ENCODE measurements around the gene EDAR.

The EDAR gene

DNA sequence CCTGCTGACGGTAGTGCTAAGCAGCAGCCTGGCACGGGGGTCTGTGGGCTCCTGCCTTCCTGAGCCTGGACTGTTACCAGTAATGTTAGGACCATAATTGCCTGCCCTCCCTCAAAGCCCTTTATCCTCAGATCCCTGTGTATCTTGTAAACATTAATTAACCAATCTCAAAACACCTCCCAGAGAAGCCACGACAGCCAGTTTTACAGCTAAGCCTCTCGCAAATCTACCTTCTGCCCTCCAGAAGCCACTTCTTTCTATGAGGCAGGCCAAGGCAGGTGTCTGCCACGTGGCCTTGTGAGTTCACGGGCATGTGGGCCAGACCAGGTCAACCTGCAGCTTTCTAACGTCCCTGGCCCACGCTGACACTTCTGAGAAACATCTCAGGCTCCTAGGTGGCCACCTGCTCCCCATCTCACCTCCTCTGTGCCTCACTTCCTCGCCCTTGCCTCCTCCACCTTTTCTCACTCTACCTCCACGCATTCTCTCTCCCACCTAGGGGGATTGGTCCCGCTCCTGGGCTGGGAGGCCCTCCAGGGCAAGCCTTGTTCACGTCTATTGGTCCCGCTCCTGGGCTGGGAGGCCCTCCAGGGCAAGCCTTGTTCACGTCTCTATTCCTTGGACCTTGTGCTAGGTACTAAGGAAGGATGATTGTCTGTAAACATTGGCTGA, 64.3 kb downstream of the EDAR start:
- no peak for DNase-seq (ENCODE audit: low read depth, low spot score)

DNA sequence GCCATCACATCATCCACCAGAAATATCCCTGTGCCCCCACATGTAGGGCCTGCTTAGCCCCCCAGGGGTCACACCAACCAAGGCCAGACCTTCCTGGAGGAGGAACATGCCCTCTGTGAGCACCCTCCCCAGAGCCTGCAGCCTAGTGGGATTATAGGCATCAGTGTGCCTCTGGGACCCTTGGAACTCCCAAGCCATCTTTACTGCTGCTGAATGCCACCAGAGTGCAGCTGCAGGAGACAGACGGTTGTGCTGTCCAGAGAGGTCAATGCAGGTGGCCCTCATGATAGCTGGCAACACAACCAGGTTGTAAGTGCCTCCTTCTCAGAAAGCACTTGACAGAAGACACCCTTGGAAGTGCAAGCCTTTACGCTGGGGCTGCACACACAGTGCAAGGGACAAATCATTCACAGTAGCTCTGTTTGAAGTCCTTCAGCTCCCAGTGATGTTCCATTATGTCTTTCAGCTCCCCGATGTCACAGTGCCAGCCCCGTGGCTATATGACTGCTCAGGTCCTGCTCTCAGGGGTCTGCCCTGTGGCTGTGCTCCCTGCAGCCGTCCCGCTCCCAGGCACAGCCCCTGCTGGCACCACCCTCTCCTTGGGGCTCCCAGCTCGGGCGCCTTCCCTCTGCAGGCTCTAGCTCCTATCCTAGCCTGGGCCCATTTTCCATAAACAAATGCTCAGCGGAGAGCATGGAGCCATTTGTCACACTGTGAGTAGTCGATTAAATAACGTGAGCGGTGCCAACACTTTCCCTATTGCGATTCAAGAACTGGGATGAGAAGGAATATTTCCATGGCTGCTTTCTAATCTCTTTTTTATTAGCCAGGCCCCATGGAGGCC, 65.1 kb downstream of the EDAR start:
- DNase-seq (ENCODE audit: low read depth, low spot score), result no peak

DNA sequence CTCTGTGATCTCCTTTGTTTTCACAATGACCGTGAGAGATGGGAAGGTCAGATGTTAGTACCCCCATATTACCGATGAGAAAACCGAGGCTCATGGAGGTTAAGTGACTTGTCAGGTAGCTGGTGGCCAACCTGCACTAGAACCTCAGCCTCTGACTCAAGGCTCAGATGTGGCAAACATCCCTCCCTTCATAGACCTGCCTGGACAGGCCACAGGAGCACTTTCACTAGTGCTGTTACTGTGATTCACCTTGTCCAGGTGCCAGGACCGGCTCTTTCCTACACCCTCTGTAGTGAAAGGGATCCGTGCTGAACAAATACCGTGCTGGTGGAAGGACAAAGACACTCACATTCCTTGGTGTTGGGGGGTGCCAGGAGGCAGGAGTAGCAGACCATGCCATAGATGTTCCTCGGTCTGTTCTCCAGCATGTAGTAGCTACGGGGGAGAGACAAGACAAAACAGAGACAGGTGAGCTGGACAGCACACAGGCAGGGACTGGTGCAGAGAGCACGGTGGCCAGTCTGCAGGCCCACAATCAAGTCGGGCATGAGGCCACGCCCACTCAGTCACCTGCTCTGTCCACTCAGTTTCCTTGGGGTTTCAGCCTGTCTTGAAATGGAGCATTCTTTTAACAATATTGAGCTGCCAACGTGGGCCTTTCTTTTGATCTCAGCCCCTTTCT, 65.9 kb downstream of the EDAR start:
- DNase-seq (ENCODE audit: low read depth, low spot score), result no peak

DNA sequence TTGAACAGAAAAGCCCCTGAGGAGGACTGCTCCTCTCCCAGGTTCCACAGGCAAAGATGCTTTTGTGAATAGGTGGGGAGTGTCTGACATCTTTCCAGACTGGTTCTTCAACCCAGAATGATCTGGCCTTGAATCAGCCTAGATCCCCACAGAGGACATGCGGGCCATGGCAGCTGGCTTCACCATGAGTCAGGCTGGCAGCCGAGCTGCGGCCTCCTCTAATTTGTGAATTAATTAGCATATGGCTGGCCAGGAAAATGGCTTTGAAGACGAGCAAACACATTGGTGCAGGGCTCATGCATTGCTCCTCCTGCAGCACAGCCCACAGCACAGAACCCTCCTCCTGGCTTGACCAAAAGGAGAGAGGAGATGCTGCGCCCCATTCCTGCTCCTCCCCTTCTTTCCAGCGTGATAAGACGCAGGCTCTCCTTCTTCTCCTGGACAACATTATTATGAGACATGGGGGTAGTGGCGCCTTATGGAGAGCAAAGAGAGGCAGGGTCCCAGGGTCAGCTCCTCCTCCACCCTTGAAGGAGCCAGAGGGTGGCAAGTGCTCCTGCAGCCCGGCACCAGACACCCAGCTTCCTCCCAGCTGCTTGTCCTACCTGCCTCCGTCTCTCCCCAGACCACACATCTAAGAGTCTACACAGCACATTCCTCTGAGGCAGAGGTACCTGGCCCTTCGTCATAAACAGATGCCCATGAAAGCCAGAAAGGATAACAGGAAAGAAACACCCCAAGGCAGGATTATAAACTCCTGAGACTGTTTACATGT, 66.7 kb downstream of the EDAR start:
- DNase-seq (ENCODE audit: low read depth, low spot score), result no peak

DNA sequence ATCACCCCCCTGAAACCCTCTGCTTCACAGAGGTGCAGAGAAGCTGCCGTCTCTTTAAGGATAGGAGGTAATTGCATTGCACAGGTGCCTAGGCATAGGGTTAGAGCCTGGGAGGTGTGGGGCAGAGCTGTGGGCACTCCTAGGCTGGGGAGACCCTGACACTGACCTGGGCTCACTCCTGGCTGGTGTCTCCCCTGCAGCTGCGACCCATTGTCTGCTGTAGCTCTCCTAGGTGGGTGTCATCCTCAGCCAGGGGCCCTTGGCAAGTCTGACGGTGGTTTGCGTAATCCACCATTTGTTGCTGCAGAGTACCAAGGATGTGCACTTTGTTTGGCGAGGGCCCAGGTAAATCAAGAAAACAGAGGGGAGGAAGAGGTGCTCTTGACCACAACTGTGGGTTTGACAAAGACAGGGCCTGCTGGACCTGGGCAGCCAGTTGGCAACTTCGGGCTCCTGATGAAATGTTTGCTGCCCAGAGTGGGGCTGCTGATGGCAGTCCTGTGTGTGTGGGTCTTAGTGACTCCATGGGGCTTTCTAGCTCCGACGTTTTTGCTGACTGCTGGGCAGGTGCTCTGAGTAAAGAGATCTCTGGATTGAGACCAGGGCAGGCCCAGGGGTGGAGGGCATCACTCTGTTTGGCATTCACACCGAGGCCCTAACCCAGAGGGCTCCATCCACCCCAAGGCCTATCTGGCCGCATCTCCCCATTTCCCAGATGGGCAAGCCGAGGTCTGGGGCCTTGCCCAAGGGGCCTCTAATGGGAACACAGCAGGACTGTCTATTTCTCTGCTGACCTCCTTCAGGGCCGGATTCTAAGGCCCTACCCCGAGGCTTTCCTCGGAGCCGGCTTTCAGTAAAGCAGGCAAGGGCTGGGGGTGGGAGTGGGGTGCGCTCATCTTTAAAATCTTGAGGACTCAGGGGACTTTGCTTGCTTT, 67.7 kb downstream of the EDAR start:
- no peak for DNase-seq (ENCODE audit: low read depth, low spot score)

DNA sequence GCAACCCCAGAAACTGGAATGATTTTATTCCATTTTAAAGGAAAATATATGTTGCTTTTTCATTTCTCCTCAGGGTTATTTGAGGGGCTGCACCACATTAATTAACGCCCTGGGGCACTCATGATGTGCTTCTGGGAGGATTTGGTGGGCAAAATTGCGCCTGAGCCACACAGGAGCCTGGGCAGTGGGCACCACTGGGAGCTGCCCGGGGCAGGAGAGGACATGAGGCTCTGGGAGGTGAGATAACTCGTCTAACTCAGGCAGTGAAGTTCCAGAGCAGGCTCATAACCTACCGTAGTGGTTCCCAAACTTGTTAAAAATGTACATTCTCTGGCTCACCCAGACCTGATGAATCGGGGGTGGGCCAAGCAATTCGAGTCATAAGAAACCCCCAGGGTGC, 68.3 kb downstream of the EDAR start:
- no peak for DNase-seq (ENCODE audit: low read depth, low spot score)

DNA sequence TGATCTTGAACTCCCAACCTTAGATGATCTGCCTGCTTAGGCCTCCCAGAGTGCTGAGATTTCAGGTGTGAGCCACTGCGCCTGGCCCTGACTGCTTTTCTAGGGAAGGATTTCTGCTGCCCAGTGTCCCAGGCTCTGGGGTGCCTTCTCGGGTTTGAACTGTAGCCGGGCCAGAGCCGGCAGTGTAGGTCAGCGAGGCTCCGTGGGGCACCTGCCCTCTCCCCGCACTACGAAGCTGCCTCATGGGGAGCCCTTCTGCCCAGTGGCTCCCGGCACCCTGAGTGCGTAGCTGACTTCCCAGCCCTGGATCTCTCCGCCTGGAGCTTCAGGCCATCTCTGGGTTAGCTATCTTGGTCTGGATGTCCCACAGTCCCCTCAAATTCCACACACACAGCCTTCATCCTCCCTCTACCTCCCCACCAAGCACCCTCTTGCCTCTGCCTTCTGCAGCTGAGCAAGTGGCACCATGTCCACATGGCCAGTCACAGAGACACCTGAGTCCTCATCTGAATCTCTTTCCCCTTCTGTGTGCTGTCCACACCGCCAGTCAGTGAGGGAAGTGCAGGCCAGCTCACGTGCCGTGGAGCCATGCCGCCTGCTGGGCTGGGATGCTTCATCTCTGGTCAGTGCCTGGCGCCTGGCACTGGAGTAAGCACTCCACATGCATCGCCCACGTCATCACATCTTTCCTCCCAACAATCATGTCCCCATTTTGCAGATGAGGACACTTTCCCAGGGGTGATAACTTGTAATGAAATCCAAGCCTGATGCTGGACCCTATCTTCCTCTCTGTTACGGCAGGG, 69.2 kb downstream of the EDAR start:
- DNase-seq (ENCODE audit: low read depth, low spot score), result no peak

DNA sequence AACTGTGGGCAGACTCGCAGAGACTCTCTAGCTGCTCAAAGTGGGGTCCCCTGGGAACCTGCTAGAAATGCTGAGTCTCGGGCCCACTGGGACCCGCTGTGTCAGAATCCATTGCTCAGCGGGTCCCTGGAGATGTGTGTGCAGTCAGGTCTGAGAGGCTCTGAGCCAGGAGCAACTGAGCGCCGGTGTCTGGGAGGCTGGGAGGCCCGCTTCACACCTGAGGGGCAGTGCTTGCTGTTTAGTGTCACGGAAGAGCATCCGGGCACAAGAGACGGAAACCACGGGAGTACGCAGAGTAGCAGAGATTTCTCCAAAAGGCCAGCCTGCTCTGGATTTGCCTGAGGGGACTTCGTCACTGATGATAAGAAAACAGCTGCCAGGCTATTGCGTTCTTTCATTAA, 70.1 kb downstream of the EDAR start:
- no peak for DNase-seq (ENCODE audit: low read depth, low spot score)

DNA sequence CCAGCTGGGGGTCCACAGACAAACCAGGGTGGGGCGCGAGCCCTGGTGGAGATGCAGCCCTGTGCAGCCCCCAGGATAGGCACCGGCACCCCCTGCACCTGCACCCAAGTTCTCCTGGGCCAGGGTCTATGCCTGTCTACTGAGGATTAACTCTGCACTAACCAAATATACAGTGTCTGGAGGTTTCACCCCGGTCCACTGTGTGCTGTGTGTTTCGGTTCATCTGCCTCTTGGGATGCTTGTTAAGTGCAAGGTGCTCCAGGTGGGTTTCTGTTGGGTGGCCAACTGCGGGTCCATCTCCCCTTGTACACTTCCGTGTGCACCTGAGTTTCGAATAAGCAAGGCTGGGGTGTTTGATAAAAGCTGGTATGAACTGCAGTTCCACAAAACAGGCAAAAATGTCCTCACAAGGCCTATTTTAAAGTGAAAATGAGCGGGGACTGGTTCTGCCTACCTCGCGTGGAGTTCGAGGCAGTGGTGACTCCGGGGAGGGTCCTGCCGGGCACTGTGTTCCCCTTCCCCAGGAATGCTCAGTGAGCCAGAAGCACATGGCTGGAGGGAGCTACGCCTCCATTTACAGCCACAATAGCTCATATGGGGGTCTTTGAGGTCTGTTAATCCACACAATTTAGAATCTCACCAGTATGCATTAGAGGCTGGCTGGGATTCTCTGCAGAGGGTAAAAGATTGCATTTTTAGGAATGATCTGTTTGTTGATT, 70.7 kb downstream of the EDAR start:
- DNase-seq (ENCODE audit: low read depth, low spot score), result no peak

DNA sequence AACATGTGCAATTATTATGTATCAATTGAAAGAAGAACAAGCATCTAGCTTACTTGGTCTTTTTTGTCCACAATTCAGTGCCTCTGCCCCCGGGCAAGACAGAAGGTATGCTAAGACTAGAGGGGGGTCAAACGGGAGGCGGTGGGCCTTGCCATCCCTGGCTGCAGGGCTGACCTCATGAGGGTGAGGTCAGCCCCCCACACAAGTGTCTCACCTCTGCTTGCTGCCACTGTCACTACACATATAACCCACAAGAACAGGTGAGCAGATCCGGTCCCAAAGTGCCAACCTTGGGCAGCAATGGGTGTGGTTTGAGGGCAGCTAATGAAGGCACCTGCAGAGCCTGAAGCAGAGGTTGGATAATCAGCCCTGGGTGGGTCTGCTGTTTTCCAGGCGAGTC, 71.5 kb downstream of the EDAR start:
- no peak for DNase-seq (ENCODE audit: low read depth, low spot score)

DNA sequence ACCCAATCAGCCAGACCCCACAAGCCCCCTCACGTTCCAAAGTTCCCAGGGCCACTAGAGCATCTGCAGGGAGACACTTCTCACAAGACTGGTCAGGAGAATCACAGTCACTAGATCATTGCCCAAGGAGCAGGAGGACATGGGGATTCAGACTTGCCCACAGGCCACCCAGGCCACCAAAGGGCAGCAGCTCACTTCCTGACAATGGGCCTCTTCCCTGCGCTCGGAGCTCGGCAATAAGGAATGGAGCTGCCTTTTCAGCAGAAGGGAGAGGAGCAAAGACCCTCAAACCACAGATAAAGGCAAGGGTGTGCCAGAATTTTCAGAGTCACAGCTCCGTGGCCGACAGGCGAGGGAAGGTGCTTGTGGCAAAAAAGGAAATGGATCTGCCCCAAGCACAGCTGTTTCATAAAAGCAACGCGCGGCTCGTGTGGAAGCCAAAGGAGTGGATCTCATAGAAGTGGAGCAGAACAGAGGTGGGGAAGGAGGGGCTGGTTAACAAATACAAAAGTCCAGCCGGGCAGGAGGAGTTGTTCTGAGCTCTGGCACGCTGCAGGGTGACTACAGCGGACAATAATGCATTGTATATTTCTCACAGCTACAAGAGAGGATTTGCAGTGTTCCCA, 72.1 kb downstream of the EDAR start:
- no peak for DNase-seq (ENCODE audit: low read depth, low spot score)

DNA sequence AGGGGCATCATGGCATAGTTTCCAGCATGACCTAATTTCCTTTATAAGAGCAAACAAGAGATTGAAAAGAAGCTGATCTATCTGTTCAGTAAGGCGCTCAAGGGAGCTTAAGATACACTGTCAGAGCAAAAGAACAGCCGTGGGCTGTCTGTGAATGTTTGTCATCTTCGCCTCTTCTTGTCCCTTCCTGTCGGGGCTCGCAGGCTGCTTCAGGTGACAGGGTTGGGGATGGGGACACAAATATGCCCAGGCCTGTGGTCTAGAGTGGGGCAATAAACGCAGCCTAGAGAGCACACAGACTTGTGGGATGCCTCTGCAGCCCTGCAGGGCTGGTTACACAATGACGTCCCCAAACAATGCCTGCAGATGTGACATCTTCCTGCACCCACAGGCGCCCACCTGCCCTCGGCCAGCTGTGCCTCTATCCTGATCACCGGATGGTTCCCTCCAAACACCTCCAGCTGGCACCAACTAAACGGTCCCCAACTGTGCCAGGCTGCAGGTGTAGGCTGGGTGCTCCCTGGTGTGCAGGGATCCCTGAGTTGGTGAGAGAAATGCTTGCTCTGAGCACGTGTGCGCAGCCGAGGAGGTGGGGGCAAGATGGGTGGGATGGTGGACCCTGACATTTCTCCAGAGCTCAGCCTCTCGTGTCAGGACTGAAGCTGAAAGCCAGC, 72.8 kb downstream of the EDAR start:
- no peak for DNase-seq (ENCODE audit: low read depth, low spot score)

DNA sequence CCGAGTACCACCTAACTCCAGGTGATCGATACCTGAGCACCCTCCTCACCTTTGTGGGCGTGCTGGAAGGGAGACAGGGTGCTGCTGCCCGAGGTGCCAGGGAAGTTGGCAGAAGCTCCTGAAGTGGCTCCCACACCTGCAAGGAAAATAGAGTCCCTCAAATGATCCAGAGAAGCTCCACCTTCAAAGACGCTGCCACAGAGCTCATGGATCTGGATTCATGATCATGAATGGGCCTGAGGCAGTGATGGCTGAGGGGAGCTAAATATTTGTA, 76.5 kb downstream of the EDAR start:
- no peak for DNase-seq (ENCODE audit: low read depth, low spot score)

DNA sequence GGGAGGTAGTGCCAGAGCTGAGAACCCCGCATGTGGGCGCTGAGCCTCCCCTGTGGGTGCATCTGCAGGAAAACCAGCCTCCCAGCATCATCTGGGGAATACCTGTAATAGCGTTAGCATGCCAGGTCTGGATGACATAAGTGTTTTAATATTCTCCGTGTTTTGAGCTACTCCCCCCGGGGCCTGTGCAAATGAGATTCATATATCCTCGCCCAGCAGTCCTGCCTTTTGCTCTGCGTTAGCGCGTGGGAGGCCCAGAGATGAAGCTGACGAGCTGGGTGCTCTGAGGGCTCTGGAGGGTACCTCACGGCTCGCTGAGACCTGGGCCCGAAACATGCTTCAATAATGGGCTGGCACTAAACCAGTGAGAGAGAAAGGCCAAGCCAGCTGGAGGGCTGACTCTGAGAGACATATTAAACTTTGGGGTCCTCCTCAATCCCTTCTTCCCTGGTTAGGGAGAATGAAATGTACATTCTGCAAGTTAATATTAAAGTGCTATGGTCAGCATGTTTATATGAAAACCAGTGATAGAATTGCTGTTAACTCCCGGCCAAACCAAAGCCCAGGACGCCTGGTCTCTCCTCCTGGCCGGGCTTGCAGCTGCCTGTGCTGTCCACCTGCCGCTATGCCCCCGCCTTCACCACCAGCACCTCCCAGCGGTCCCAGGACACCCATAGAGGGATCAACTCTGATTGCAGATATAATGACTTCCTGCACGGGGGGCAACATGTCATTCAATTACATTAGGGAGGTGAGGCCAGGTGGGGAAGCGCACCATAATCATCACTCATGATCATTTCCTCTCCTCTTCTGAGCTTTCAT, 77.0 kb downstream of the EDAR start:
- DNase-seq (ENCODE audit: low read depth, low spot score), result no peak

DNA sequence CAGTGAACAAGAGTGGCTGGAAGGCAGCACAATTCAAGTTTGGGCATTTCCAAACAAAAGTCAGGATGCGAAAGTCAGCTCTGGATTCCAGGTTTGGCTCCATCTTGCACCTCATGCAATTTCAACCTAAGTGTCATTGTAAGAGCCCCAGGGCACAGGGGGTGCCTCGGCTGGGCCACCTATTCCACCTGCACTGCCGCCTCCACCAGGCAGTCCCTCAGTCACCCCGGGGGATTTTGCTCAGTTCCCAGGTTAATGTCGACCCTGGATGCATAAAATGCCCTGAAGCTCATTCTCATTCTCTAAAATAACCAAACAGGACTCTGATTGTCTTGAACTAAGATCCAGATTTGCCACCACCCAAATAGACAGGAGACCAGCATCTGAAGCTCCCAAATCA, 77.6 kb downstream of the EDAR start:
- DNase-seq (ENCODE audit: low read depth, low spot score), result no peak

DNA sequence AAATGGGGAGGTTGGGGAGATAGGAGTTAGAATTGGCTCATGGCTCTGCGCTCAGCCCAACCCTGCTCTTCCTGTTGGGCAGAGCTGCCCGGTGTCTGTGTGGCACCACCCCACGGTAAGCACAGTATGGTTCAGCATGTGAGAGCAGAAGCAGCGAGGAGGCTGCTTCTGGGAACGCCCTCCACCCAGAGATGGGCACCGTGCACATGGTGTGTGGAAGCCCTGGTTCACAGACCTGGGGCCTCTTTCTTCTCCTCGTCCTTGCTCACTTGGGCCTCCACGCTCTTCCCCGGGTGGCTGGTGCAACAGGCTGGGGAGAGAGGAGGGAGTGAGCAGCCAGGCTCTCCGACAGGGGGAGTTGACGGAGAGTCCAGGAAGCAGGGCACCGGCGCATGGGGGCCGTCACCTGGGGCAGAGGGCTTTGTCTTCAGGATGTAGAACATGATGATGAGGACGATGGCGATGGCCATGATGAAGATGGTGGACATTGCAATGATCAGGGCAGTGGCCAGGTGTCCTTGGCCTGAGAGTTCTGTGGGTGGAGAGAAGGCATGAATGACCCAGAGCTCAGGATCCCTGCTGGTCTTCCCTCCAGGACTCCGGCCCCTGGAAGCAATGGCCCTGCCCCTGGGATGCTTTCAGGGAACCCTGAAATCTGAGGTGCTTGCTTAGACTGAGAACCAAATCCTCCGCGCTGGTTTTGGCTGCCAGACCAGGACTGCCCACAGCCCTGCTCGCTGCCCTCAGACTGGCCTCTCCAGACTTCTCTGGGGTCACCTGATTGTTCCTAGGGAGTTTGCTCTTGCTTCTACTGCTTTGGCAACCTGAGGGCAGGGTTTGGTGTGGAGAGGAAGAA, 78.3 kb downstream of the EDAR start:
- no peak for DNase-seq (ENCODE audit: low read depth, low spot score)

DNA sequence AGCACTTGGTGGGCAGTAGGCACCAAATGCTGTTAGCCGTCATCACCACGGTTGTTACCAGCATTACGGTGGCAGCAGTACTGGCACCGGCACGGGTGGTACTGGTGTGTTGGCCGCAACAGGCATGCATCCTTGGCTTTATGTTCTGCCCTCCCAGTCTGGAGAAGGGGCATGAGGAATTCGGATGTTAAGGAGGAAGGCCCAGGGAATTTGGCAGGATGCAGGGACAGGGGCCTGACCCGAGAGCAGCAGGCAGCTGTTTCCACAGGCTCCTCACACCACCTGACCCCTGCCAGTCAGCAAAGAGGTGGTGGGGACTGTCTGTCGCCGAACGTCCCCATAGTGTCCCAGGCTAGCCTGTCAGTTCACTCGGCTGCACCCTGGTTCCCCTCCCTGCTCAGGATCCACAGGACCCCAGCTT, 79.0 kb downstream of the EDAR start:
- no peak for DNase-seq (ENCODE audit: low read depth, low spot score)

All from activated naive CD8-positive, alpha-beta T cell treated with anti-CD3 and anti-CD28 coated beads, Interleukin-2, amount 50 U/mL, for 16 hours (primary cell).